Measurements from ENCODE around the gene PIGBOS1. TPM values are rescaled to one million over a fixed set of nuclear protein-coding genes. Genes with fewer than 3 reads are reported as not detected.
A peak's percentile ranks its signal among the peaks of the same experiment; 100 is the strongest.

PIGBOS1 gene
- total RNA-seq, 1 donor from 2014 or later, result 10.7 TPM

DNA sequence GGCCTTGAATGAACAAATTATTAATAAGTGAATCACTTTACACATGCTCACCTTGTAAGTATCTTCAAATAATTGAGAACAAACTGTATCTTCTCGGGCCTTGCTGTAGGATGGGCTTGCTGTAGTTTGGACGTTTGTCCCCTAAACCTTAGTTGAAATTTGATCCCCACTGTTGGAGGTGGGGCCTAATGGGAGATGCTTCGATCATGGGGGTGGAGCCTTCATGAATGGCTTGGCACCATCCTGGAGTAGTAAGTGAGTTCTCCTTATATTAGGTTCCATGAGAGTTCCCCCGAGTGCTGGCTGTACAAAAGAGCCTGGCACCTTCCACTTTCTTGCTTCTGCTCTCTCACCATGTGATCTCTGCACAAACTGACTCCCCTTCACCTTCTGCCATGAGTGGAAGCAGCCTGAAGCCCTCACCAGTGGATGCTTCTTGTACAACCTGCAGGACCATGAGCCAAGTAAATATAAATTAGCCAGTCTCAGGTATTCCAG, 29.4 kb upstream of the PIGBOS1 start:
- TF ChIP-seq, protein P1, sequence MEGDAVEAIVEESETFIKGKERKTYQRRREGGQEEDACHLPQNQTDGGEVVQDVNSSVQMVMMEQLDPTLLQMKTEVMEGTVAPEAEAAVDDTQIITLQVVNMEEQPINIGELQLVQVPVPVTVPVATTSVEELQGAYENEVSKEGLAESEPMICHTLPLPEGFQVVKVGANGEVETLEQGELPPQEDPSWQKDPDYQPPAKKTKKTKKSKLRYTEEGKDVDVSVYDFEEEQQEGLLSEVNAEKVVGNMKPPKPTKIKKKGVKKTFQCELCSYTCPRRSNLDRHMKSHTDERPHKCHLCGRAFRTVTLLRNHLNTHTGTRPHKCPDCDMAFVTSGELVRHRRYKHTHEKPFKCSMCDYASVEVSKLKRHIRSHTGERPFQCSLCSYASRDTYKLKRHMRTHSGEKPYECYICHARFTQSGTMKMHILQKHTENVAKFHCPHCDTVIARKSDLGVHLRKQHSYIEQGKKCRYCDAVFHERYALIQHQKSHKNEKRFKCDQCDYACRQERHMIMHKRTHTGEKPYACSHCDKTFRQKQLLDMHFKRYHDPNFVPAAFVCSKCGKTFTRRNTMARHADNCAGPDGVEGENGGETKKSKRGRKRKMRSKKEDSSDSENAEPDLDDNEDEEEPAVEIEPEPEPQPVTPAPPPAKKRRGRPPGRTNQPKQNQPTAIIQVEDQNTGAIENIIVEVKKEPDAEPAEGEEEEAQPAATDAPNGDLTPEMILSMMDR (IDR thresholded peaks at IDR 0.05), result no peak
- CTCF ChIA-PET, result no interaction called here
- no peak for ATAC-seq (ENCODE audit: low read depth)
- Mint-ChIP-seq H3K27me3 (no peaks in the 10 kb centered on the region), H3K4me3 (no peak overlapping the region), H3K36me3 (ENCODE audit: low read depth) (peaks cover 64% of the 10 kb centered on the region), H3K9me3 (no peaks in the 10 kb centered on the region), H3K27ac (no peak overlapping the region), H3K4me1 (no peaks in the 10 kb centered on the region)
- DNase-seq, result no peak
- POLR2A ChIA-PET, result interaction anchor here (0.6 kb wide), 1 partner anchor 29 kb away, joined by 3 read pairs; no protein-coding TSS in a partner anchor
- intact Hi-C loops (cut with micrococcal nuclease), result no loop called here

DNA sequence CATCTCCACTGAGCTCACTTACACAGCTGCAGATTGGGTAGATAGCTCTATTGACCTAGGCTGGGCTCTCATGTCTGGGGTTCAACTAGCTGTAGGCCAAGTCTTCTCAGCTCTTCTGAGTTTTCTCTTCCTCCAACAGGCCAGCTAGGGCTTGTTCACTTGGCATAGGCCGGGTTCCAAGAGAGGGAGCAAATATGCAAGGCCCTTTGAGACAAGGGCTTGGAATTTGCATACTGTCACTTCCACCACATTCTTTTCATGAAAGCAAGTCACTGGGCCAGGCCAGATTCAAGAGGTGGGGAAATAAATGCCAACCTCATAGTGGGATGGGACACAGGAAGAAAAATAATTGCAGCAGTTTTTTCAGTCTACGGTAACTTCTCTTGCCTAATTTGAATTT, 25.3 kb upstream of the PIGBOS1 start:
- no peak overlapping the region for H3K4me3 Mint-ChIP-seq
- TF ChIP-seq, protein P1 (IDR thresholded peaks at IDR 0.05), result no peak
- no peaks in the 10 kb centered on the region for H3K4me1 Mint-ChIP-seq
- intact Hi-C loops (cut with micrococcal nuclease), result no loop called here
- peak overlapping the region; percentile 12 for H3K27ac Mint-ChIP-seq
- H3K9me3 Mint-ChIP-seq, result no peaks in the 10 kb centered on the region
- ChIA-PET CTCF (no interaction called here), POLR2A (no interaction called here)
- H3K36me3 Mint-ChIP-seq (ENCODE audit: low read depth), result peaks cover 65% of the 10 kb centered on the region
- DNase-seq (no peak), ATAC-seq (ENCODE audit: low read depth) (no peak)
- no peaks in the 10 kb centered on the region for H3K27me3 Mint-ChIP-seq

DNA sequence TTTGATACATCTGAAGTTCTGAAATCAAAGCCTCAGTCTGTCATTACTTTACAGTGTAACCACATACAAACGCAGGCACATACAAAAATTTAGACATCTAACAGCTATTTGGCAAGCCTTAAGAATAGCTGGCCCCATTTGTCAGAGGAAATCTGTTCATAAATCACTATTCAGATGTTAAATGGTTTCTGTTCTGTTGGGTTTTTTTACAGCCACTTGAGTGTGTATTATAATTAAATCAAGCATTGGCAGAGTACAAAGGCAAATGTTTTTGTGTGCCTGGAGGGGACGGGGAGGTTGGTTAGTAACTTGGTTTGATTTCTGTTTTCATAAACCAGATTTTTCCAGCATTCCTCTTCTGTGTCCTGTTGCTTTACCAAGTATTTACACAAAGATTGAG, 24.2 kb upstream of the PIGBOS1 start:
- DNase-seq (no peak), ATAC-seq (ENCODE audit: low read depth) (no peak)
- H3K27ac Mint-ChIP-seq, result no peak overlapping the region
- ChIA-PET CTCF (no interaction called here), POLR2A (no interaction called here)
- H3K4me3 Mint-ChIP-seq, result no peak overlapping the region
- H3K36me3 Mint-ChIP-seq (ENCODE audit: low read depth), result peaks cover 69% of the 10 kb centered on the region
- no peaks in the 10 kb centered on the region for H3K27me3 Mint-ChIP-seq
- intact Hi-C loops (cut with micrococcal nuclease), result no loop called here
- H3K4me1 Mint-ChIP-seq, result no peaks in the 10 kb centered on the region
- H3K9me3 Mint-ChIP-seq, result no peaks in the 10 kb centered on the region
- TF ChIP-seq, protein P1 (IDR thresholded peaks at IDR 0.05), result no peak

DNA sequence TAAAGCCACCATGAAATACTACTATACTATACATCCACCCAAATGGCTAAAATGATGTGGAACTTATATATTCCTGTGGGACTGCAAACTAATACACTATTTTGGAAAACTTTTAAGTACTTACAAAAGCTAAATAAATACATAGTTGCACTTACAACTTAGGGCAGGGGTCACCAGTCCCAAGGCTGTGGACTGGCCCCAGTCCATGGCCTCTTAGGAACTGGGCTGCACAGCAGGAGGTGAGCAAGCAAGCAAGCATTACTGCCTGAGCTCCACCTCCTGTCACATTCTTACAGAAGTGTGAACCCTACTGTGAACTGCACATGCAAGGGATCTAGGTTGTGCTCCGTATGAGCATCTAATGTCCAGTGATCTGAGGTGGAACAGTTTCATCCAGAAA, 18.2 kb upstream of the PIGBOS1 start:
- Mint-ChIP-seq H3K36me3 (ENCODE audit: low read depth) (peaks cover 66% of the 10 kb centered on the region), H3K4me1 (no peaks in the 10 kb centered on the region), H3K27me3 (no peaks in the 10 kb centered on the region), H3K9me3 (no peaks in the 10 kb centered on the region), H3K4me3 (no peak overlapping the region), H3K27ac (no peak overlapping the region)
- intact Hi-C loops (cut with micrococcal nuclease), result no loop called here
- ChIA-PET CTCF (no interaction called here), POLR2A (no interaction called here)
- TF ChIP-seq, protein P1 (IDR thresholded peaks at IDR 0.05), result no peak
- ATAC-seq (ENCODE audit: low read depth) (no peak), DNase-seq (no peak)

DNA sequence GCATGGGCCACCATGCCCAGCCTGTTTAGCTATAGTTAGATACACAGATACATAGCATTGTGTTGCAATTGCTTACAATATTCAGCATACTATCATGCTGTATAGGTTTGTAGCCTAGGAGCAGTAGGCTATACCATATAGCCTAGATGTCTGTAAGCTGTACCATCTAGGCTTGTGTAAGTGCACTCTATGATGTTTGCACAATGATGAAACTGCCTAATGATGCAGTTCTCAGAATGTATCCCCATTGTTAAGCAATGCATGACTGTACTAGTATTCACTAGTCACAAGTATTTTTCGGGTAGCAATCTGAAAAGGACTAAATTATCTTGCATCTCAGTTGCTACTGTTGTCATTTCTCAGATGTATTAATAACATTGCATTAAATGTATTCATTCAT, 16.1 kb upstream of the PIGBOS1 start:
- ATAC-seq (ENCODE audit: low read depth) (no peak), DNase-seq (no peak)
- ChIA-PET CTCF (no interaction called here), POLR2A (no interaction called here)
- TF ChIP-seq, protein P1 (IDR thresholded peaks at IDR 0.05), result no peak
- H3K27me3 Mint-ChIP-seq, result no peaks in the 10 kb centered on the region
- intact Hi-C loops (cut with micrococcal nuclease), result no loop called here
- H3K9me3 Mint-ChIP-seq, result no peaks in the 10 kb centered on the region
- H3K4me1 Mint-ChIP-seq, result no peaks in the 10 kb centered on the region
- peaks cover 73% of the 10 kb centered on the region for H3K36me3 Mint-ChIP-seq (ENCODE audit: low read depth)
- H3K27ac Mint-ChIP-seq, result no peak overlapping the region
- H3K4me3 Mint-ChIP-seq, result no peak overlapping the region

Measured in activated B cell treated with CpG ODN at 0.5 μM for 24 hours (primary cell).